ENCODE data around the gene KPNA1. TPM values are rescaled to one million over a fixed set of nuclear protein-coding genes. Genes with fewer than 3 reads are reported as not detected.

The KPNA1 gene
- polyA plus RNA-seq, 1 of the 3 experiments (the other 2 are of a cell fraction), result 21.6 TPM

GRCh38 chr3:122562923-122563716 is 48.4 kb upstream of the KPNA1 start:
- WGBS (ENCODE audit: low lambda C conversion rate), result 84% methylated on average over 5 of the region's 5 CpGs
- H3K9ac ChIP-seq, result peak overlapping the region; percentile 88
- H4K20me1 ChIP-seq (ENCODE audit: insufficient read depth), result no peaks in the 10 kb centered on the region
- H3K4me1 ChIP-seq (ENCODE audit: control insufficient read depth in 1 of 2, insufficient read depth in 2 of 2, low read depth in 1 of 2, low read length in 1 of 2), result peaks cover 5 to 9% of the 10 kb centered on the region in 2 experiments; a peak in 2 of 4 replicates
- peak; percentile 32 for DNase-seq
- H3K27ac ChIP-seq (ENCODE audit: low read depth in 2 of 2, low read length in 1 of 2), result peak overlapping the region; percentile 74 to 89
- peaks cover 9 to 27% of the 10 kb centered on the region in 2 experiments for H3K36me3 ChIP-seq (replicated peaks in 1 of 2; ENCODE audit: control insufficient read depth in 1 of 2, insufficient read depth in 2 of 2, low read length in 1 of 2)
- CTCF ChIA-PET, result interaction anchor here (7.2 kb wide), 1 partner anchor 117 kb away, joined by 84 read pairs; the partner anchor contains the start of gene PARP14
- H3F3A ChIP-seq (replicated peaks; ENCODE audit: insufficient read depth), result no peaks in the 10 kb centered on the region
- peak overlapping the region; percentile 87 for H3K4me2 ChIP-seq
- peaks cover 10% of the 10 kb centered on the region for H3K79me2 ChIP-seq (ENCODE audit: insufficient read depth)
- no peaks in the 10 kb centered on the region for H3K9me2 ChIP-seq
- peak overlapping the region; percentile 89 for H2AFZ ChIP-seq (ENCODE audit: low read depth)
- POLR2A ChIA-PET, result no interaction called here
- no peaks in the 10 kb centered on the region for H3K9me3 ChIP-seq
- H3K27me3 ChIP-seq (ENCODE audit: insufficient read depth), result no peaks in the 10 kb centered on the region
- TF ChIP-seq USF2 (IDR thresholded peaks at IDR 0.05; ENCODE audit: borderline replicate concordance, low read depth, low read length), result no peak
- TF ChIP-seq REST (IDR thresholded peaks at IDR 0.05; ENCODE audit: low read depth, low read length), result peak; percentile 65; the same call in 1 of the 2 replicates
- TF ChIP-seq GABPA (IDR thresholded peaks at IDR 0.05; ENCODE audit: low read depth), result no peak
- no peak for TF ChIP-seq MEF2A (IDR thresholded peaks at IDR 0.05; ENCODE audit: borderline replicate concordance, low read depth)
- H3K4me3 ChIP-seq (ENCODE audit: low read depth in 2 of 2, low read length in 1 of 2), result peak overlapping the region; percentile 75 to 78

- CTCF ChIA-PET, result interaction anchor here (0.7 to 7.2 kb wide), 11 partner anchors 19 to 1549 kb away, joined by 3 to 84 read pairs (median 3); partner anchors contain the start of gene PARP14
These were observed 45.9 kb upstream of the KPNA1 start for GRCh38 chr3:122560680-122561079.

More at GRCh38 chr3:122560680-122561079, 45.9 kb upstream of the KPNA1 start:
- Histone ChIP-seq H3K9me2 (no peaks in the 10 kb centered on the region), H2AFZ (ENCODE audit: low read depth) (no peak overlapping the region), H3K79me2 (ENCODE audit: insufficient read depth) (peaks cover 10% of the 10 kb centered on the region), H3K4me2 (no peak overlapping the region), H3K27me3 (ENCODE audit: insufficient read depth) (no peaks in the 10 kb centered on the region), H3K9me3 (no peaks in the 10 kb centered on the region), H3K36me3 (replicated peaks in 1 of 2; ENCODE audit: control insufficient read depth in 1 of 2, insufficient read depth in 2 of 2, low read length in 1 of 2) (peaks cover 3 to 20% of the 10 kb centered on the region in 2 experiments), H4K20me1 (ENCODE audit: insufficient read depth) (no peaks in the 10 kb centered on the region), H3K27ac (ENCODE audit: low read depth in 2 of 2, low read length in 1 of 2) (no peak overlapping the region), H3K4me1 (ENCODE audit: control insufficient read depth in 1 of 2, insufficient read depth in 2 of 2, low read depth in 1 of 2, low read length in 1 of 2) (peaks cover 5 to 9% of the 10 kb centered on the region in 2 experiments; a peak in 2 of 4 replicates), H3K4me3 (ENCODE audit: low read depth in 2 of 2, low read length in 1 of 2) (no peak overlapping the region), H3F3A (replicated peaks; ENCODE audit: insufficient read depth) (no peaks in the 10 kb centered on the region), H3K9ac (no peak overlapping the region)
- POLR2A ChIA-PET, result no interaction called here
- TF ChIP-seq CHD2 (IDR thresholded peaks at IDR 0.05; ENCODE audit: low read length, partially characterized antibody) (no peak), CTCF (IDR thresholded peaks at IDR 0.05) (peak; percentile 70), MAX (IDR thresholded peaks at IDR 0.05; ENCODE audit: low read depth) (no peak), GATA2 (CRISPR knock-in tag; IDR thresholded peaks at IDR 0.05) (no peak), GABPA (IDR thresholded peaks at IDR 0.05; ENCODE audit: low read depth) (no peak), SMC3 (IDR thresholded peaks at IDR 0.05; ENCODE audit: low read depth, low read length) (peak; percentile 74), NRF1 (IDR thresholded peaks at IDR 0.05; ENCODE audit: low read depth, low read length) (no peak), RCOR1 (IDR thresholded peaks at IDR 0.05; ENCODE audit: low read length) (0 out of 2 replicates have a peak, but pooled peaks have one; percentile 31), RAD21 (IDR thresholded peaks at IDR 0.05; ENCODE audit: low read length) (peak; percentile 85), USF2 (IDR thresholded peaks at IDR 0.05; ENCODE audit: borderline replicate concordance, low read depth, low read length) (no peak), RFX5 (IDR thresholded peaks at IDR 0.05; ENCODE audit: low read length) (no peak), YY1 (IDR thresholded peaks at IDR 0.05; ENCODE audit: low read depth) (no peak), TEAD4 (IDR thresholded peaks at IDR 0.05; ENCODE audit: borderline replicate concordance, insufficient read depth) (no peak)
- WGBS (ENCODE audit: low lambda C conversion rate), result 70% methylated on average over 1 of the region's 1 CpG
- DNase-seq, result peak; percentile 52

Data from SK-N-SH (cell line).